HG03521 (cell line): ENCODE data around the gene STX5.
"Not testable (repeated sequence)": the region's sequence is repeated elsewhere in the genome, so short reads cannot be mapped to it uniquely, and the experiment has no call there.

Experiments
- ATAC-seq: cut with Tn5 transposase; IDR thresholded peaks from one replicate; pipeline ENCODE4 v1.9.1; 2021; ENCODE audit warnings: mild to moderate bottlenecking, moderate library complexity; ENCODE audit not compliant: unreplicated experiment

The STX5 gene

DNA sequence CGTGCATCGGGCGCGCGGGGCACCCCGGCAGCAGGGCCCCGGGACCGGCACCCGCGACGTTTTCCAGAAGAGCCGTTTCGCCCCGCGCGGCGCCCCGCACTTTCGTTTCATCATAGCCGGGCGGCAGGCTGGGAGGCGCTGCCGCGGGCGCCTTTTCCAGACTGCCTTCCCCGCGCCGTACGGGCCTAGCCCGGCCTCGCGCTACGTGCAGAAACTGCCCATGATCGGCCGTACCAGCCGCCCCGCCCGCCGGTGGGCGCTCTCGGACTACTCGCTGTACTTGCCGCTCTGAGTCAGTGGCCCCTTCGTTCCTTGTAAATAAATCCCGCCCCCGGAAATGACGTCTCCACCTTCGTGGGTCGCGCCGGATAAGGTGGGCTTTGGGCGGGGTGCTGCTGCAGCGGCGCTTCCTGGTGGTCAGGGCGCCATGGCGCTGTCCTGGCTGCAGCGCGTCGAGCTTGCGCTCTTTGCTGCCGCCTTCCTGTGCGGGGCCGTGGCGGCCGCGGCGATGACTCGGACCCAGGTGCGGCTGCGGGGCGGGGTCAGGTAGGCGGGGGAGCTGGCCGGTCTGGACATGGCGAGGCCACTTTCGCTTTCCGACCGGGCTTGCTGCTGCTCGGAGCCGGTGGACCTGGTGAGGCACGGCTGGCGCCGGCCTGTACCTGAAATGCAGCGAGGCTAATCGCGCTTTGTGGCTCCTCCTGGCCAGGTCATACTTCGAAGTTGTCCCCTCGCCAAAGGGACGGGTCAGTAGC is 44.7 kb downstream of the STX5 start, which contains the start of gene TMEM179B:
TSS of gene TMEM179B (plus strand) at position 398 of the 755 bp plus-strand sequence. CDS start at position 428, 30 bp downstream.
- peak; percentile 66 for ATAC-seq

DNA sequence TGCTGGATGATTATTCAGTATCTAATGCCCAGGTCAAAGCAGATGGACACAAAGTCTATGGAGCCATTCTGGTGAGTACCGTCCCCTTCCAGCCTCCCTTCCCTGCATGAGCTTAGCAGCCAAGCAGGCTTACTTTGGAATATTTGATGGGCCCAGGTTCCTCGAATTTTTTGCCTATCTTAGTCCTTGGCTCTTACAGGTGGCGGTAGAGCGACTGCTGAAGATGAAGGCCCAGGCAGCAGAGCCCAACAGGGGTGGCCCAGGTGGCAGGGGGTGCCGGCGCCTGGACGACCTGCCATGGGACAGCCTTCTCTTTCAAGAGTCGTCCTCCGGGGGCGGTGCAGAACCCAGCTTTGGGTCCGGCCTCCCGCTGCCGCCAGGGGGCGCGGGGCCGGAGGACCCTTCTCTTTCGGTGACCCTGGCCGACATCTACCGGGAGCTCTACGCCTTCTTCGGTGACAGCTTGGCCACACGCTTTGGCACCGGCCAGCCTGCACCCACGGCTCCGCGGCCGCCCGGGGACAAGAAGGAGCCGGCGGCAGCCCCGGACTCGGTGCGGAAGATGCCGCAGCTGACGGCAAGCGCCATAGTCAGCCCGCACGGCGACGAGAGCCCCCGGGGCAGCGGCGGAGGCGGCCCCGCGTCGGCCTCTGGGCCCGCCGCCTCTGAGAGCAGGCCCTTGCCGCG is 45.4 kb downstream of the STX5 start:
- ATAC-seq = peak; percentile 51

DNA sequence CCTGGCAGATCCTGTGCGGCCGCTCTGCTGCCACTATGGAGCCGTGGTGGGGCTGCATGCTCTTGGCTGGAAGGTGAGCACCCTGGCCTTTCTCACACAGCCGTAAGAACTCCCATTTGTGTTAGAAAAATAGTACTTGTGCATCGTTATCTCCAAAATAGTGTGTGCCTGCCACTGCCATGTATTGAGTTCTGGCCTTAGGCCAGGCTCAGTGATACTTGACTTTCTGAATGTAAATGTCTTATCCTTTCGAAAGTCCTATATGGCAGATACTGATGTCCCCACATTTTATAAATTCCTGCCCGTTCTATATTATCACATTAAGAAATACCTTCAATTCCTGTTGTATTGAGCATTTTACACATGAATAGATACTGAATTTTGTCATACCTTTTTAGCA is 49.1 kb downstream of the STX5 start:
- ATAC-seq = no peak

DNA sequence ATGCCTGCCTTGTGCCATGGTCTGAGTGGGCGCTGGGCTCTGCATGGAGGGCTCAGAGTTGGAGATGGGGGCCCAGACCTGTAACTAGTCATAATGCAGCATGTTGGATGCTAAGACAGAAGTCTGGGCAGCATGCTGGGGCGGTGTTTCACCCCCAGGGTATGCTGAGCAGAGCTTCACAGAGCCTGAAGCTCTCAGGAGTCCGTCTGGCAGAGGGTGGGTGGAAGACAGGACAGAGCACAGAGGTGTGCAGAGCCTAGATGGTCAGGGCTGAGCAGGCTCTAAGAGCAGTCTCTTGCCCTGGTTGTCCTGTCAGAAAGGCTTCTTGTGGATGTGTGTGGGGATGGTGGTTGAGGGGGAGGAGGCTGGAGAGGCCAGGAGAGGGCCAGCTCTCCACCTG is 53.4 kb downstream of the STX5 start:
- no peak for ATAC-seq

DNA sequence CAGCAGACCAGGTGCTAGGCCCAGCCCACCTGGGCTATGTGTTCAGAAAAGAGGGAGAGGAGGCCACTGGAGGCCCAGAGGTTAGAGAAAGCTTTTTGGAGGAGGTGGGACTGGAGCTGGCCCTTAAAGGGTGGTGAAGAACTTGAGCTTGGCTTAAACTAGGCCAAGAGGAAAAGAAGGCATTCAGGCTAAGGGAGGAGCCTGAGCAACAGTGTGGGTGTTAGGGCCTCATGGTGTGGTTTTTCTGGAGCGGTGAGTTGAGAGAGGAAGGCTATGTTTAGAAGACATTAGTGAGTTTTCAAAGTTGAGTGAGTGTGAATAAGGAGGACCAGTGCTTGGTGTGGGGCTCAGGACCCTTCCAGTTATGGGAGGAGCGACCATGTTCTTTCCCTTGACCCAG is 54.5 kb downstream of the STX5 start:
- no peak for ATAC-seq

DNA sequence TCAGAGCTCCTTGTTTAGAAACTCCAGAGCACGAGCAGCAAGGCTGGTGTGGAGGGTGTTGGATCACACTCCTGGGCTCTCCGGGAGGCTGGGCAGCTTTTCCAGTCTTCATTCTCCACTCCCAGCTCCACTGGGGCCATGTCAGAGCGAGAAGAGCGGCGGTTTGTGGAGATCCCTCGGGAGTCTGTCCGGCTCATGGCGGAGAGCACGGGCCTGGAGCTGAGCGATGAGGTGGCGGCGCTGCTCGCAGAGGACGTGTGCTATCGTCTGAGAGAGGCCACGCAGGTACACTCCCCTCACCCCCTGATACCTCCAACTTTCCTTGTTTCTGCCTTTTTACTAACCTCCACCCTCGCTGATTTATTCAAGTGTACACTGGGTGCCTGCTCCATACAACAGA is 56.2 kb downstream of the STX5 start:
- ATAC-seq = no peak

DNA sequence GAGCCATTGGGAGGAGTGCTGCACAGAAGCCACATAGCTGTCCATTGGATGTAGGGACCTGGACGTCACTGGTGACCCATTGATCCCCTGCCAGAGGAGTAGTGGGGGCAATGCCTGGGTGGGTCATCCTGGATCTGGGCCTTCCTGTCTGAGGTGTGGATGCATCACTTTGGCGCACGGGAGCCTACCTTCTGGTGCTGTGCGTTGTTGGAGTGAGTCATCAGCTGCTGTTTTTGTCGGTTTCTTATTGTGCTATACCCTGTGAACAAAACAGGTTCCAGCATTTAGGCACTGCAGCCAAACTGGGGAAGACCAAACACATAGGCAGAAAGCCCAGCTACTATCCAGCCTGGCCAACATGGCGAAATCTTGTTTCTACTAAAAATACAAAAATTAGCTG is 57.4 kb downstream of the STX5 start:
- ATAC-seq = no peak

DNA sequence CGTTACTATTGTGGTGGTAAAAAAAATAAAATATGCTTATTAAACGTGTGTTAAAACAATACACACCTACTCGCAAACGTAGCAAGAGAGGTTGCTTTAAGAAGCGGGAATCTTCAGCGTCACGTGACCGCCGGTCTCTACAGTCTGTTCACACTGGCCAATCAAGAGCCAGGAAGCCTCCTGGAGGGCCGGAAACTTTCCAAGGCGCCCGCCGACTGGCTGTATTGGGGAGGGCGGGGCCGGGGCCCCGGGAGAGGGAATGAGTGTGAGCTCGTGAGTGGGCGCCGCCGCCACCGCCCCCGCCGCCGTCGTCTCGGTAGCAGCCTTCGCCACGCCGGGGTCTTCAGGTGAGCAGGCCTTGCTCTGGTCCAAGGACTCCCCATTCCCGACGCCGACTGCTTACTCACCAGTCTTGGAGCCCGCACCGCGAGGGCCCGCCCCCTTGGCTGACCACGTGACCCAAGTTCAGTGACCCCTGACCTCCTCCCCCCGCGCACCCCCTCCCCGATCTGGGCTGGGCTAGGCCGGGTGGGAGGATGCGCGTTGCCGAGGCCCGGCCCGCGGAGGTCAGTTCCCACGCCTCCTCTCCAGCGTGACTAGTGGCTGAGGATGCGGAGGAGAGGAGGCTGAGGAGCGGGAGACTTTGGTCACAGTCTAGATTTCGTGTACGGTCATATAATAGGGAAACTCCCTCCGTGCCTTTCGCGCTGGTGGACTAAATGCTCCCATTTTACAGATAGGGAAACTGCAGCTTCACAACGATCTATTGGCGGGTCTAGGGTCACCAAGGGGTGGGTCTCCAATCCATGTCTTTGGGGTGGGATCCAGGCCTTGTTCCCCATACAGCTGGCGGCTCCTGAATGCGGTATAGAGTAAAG is 60.5 kb downstream of the STX5 start, which contains the start of gene TAF6L:
TSS of gene TAF6L (plus strand) at position 253 of the 878 bp plus-strand sequence. CDS start 4,388 bp downstream, outside the sequence.
- peak; percentile 81 for ATAC-seq

DNA sequence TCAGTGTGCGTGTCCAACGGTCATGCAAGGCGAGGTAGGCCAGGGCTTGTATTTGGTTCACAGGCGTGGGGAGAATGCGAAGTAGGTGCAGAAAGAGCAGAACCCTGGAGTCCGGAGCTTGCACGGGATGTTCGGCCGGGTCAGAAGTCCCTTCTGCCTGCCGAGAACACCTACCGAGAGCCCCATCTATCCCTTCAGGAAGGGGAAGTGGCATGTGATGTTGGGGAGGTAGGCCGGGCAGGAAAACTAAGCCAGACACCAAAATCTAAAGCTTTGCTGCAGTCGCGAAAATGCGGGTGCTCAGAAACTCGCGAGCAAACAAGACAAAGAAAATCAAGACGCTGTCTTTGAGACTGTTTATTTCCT is 61.1 kb downstream of the STX5 start:
- ATAC-seq = peak; percentile 1

DNA sequence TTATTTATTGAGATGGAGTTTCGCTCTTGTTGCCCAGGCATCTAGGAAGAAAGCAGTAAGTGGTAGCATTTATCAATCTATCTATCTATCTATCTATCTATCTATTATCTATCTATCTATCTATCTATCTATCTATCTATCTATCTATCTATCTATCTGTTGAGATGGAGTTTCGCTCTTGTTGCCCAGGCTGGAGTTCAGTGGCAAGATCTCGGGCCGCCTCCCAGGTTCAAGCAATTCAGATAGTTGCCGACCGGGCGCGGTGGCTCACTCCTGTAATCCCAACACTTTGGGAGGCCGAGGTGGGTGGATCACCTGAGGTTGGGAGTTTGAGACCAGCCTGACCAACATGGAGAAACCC is 71.0 kb downstream of the STX5 start:
- not testable (repeated sequence) for ATAC-seq

DNA sequence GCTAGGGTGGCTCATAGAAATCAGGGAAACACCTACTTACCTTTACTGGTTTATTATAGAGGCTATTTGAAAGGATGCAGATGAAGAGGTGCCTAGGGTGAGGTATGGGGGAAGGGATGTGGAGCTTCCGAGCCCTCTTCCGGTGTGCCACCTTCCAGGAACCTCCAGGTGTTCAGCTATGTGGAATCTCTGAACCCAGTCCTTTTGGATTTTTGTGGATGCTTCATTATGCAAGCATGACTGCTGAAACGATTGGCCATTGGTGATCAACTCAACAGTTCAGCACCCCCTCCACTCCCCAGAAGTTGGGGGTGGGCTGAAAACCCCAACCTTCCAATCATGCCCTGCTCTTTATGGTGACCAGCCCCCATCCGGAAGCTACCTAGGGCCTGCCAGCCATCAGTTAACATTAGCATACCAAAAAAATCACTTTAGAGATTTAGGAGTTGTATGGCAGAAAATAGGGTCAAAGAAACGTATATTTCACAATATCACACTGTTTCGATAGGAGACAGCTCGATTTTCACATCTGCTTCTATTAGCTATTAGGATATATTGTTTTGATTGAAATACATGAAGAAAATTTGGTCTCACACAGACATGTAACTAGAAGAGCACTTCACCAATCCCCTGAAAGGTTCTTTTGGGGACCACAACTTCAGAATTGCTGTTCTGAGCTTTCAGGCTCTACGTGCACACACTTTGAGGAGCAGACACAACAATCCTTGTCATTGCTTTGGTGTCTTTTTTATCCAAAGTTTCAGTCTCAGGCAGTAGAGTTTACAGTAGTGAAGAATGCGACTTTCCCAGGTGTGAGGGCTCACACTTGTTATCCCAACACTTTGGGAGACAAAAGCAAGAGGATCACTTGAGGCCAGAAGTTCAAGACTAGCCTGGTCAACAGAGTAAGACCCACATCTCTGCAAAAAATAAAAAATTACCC is 73.7 kb downstream of the STX5 start:
- no peak for ATAC-seq
